NCI-H460 (cell line): ENCODE measurements around the gene CCDC120. TPM values are rescaled to one million over a fixed set of nuclear protein-coding genes. Genes with fewer than 3 reads are reported as not detected.
A peak's percentile ranks its signal among the peaks of the same experiment; 100 is the strongest.

ENCODE experiments used
- DNase-seq: peaks from one replicate; pipeline ENCODE4 v3.0.0-alpha.2; 2016; ENCODE audit warnings: low read depth; ENCODE audit errors: extremely low read depth
- small RNA-seq, 2 experiments: library from RNA; depleted of rRNA; stranded (forward); fragments of <200 nt; gene quantifications; one replicate each; pipeline ENCODE3, GENCODE V24; 2014
- total RNA-seq: library from RNA; depleted of rRNA; stranded (reverse); fragments of >200 nt; shearing (Covaris generic); gene quantifications from 2 replicates; pipeline ENCODE4 v1.2.3, GENCODE V29; 2014; rRNA removed

CCDC120 gene
- total RNA-seq, 1 experiment from 2014 or later, result 0.22 TPM

DNA sequence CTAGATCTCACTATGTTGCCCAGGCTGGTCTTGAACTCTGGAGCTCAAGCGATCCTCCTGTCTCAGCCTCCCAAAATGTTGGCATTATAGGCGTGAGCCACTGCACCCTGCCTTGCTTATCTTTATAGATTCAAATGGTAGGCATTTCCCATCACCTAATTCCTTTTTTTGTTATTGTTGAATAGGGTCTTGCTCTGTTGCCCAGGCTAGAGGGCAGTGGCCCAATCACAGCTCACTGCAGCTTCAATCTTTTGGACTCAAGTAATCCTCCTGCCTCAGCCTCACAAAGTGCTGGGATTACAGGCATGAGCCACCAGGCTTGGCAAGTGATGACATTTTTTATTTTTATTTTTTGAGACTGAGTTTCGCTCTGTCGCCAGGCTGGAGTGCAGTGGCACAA is 37.6 kb downstream of the CCDC120 start:
- DNase-seq, result no peak

DNA sequence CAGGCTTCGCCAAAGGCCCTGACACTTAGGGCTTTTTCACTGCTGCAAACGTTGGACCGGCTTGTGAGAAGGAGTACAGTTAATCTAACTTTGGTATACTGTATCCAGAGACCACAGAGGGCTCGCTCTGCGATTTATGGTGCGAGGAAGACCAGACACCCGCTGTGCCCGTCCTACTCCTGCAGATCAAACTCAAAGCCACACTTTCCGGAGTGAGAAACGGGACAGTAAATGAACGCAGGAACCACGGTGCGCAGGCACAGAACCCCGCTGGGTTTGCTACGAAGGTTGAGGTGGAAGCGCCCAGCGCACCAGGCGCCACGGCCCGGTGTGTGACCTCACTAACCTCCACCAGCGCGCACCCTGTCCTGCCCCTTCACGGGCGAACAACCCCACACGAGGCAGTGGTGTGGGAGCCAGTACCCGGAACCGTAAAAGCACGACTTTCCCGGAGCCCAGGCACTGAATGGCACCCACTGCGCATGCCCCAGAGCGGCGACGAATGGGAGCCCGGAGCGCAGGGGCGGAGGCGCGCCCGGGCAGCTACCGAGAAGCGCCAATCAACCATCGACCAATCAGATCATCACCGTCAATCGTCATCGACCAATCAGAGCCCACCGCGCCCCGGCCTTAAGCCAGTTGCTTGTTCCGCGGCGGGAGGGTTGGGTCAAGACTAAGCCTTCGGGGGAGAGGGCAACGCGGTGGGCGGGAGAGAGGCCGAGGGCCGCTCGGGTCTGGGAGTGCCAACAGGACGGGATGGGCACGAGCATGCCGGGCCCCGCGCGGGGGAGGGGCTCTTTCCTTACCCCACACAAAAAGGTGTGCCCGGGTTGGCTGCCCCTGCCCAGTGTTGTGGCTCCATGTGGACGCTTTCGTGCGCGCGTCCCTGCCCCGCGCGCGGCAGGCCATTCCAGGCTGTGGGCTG is 42.2 kb downstream of the CCDC120 start:
- DNase-seq, result peak; percentile 93

DNA sequence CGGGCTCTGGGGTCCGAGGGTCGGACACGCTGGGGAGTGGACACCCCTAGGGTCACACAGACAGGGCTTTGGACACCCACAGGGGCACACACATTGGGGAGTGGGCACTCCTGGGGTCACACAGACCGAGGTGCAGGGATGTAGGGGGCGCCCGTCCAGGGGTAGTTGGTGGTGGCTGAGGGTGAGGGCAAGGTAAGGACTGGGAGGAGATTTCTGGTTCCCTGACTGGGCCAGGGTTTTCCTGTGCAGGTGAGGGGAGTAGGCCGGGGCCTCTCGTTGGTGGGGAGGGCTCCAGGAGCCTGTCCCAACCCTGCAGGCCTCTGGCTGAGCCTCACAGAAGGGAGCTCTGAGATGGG is 42.8 kb downstream of the CCDC120 start:
- no peak for DNase-seq

DNA sequence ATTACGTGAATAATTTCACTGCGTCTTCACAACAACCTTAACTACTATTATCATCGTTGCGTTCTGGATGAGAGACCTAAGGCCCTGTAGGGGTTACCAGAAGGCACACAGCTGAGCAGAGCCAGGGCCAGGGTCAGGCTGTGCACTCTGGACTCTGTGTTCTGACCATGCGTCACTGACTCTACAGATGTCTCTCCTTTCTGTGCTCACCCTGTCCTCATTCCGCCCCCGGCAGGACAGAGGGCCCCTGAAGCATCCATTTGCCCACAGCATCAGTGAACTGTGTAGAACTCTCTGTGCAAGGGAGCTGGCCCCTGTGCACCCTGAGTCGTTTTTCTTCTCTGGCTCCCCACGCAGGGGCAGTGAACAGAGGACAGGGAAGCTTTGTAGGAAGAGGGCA is 43.4 kb downstream of the CCDC120 start:
- DNase-seq, result no peak

DNA sequence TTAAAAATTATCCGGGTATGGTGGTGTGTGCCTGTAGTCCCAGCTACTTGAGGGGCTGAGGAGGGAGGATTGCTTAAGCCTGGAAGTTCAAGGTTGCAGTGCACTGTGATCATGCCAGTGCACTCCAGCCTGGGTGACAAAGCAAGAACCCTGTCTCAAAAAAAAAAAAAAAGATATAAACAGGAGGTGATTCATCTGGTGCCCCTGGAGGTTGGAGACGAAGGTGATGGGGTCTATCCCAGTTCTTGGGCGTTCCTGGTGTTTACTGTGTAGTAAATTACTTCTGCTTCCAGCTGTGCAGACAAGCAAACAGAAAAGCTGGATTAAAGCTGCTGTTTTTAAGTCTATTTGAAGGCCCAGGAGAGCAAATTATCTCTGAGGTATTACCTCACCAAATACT is 44.8 kb downstream of the CCDC120 start:
- no peak for DNase-seq

DNA sequence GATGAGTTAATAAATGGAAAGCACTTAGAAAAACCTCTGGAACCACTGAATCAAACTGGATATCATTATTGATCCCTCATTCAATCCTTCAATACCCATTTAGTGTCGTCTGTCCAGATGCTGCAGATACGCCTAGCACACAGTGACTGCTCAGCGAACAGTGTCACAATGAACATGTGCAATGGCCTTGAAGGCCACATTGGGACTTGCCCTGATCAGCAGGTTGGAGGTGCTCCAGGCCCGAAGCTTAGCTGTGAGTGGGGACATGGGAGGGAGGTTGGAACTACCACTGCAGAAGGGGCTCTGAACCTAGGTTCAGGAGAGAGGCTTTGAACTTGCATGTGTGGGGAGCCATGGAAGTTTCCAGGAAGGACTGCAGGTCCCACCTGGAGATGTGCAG is 47.5 kb downstream of the CCDC120 start:
- DNase-seq, result no peak

DNA sequence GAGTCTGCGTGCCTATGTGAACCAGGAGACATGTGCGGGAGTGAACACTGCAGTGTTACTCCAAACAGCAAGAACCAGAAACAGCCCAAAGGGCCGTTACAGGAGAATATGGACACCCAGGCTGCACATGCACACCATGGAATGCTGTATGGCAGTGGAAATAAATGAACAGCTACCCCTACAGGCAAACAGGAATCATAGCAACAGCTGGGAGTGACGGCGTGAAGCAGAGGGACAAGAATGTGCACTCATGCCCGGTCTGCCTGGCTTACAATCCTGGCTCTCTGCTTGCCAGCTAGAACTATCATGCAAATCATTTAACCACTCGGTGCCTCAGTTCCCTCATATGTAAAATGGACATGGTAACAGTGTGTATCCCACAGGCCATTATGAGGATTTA is 48.1 kb downstream of the CCDC120 start:
- DNase-seq, result peak; percentile 41

DNA sequence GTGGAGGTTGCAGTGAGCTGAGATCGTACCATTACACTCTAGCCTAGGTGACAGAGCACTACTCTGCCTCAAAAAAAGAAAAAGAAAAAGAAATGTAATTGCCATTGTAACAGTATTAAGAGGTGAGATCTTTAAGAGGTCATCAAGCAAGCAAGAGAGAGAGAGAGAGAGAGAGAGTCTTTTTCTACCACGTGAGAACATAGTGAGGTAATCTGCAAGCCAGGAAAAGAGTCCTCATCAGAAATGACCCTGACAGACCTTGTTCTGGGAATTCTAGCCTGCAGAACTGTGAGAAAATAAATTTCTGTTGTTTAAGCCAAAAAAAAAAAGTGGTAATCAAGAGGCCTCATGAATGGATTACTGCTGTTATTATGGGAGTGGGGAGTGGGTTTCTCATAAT is 49.8 kb downstream of the CCDC120 start:
- no peak for DNase-seq

DNA sequence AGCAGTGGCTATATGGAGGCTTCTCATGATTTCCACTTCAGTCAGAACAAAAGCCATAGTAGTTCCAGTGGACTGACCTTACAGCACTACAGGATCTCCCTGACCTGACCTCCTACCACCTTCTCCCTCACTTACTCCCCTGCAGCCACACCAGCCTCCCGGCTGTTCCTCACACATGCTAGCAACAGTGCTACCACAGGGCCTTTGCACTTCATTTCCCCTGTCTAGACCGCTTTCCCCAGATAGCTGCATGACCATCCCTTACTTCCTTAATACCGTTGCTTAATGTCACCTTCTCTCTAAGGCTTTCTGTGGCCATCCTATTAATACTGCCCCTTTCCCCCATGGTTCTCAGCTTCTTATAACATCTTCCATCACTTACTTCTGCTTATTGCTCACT is 51.6 kb downstream of the CCDC120 start:
- no peak for DNase-seq

DNA sequence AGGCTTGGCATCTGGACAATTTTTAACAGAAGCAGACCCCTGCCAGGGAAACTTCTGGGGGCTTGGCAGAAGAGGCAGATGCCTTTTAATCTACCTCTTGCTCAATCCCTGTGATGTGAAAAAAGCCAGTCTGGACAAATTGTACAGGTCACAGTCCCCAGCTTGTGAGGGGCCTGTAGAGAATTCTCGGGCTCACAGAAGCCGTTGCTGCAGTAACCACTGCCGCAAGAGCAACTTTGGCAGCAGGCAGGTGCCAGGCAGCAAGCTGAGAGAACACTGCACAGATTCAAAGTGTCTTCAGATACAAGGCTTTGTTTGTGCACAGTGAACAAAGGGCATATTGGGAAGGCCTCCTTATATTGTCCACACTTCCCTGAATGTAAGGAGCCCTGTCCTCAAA is 53.0 kb downstream of the CCDC120 start:
- no peak for DNase-seq

DNA sequence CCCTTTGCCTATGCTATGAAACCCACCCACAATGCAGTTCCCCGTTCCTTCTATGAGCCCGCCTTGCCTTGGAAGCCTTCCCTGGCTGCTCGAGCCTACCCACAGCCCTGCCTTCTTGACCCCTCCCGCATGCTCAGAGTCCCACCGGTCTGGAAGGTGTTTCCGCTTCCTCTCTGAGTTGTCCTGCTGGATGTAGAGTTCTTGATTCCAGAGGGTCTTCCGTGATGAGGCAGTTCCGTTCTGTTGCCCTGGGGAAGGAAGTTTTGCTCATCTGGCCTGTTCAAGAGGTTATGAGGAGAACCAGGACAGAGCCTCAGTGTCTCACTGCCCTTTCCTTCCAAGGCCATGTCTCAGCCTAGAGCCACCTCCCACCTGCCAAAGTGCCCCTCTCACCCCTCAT is 57.3 kb downstream of the CCDC120 start:
- DNase-seq, result no peak

DNA sequence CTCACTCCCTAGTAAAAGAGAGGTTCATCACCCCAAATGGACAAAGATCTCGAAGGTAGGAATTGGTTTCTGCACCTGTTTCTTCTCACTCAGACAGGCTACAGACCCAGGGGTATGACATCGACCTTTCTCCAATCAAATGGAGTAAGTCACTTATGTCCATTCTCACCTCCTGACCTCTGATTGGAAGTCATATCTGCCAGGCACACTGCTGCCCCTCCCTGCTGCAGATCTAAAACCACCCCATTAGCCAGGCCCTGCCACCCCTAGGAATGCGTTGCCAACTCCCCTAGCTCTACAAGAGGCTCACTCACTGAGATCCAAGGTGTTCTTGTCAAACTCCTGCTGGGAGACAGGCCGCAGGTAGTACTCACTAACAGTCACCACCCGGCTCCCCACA is 57.9 kb downstream of the CCDC120 start:
- no peak for DNase-seq

DNA sequence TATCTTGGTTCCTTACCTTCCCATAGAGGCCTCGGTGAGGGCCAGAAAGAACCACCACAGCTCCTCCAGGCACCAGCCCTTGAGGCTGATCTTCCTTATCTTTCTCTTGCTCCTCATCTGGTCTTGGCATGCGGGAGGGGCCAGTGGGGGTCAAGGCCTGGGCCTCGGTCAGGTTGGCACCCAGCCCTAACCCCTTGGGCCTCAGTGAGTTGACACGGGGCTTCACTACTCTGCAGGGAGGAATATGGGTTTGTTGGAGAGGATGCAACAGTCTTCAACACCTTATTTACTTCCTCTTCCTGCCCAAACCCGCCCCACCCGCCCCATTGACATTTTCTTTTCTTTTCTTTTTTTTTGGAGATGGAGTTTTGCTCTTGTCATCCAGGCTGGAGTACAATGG is 58.8 kb downstream of the CCDC120 start:
- DNase-seq, result no peak

Small RNA genes lying within 50 kb of the gene (small RNA-seq; reads per million reads assigned to genes)
- gene RNU4-52P, result 0.04 to 0.35 reads per million in 2 experiments

Other genes starting within 250 kb of the CCDC120 start
- gene ERAS, start 232.5 kb upstream of the CCDC120 start, total RNA-seq, result 0.10 TPM in 1 of 2 replicates, not detected in the other
- 7.5 and 8.1 TPM in 2 replicates for gene PCSK1N, start 223.4 kb upstream of the CCDC120 start, total RNA-seq
- gene TIMM17B, start 161.2 kb upstream of the CCDC120 start, total RNA-seq, result 82.3 and 102 TPM in 2 replicates
- gene PQBP1, start 161.1 kb upstream of the CCDC120 start, total RNA-seq, result 94.3 and 105 TPM in 2 replicates
- 22.8 and 25.9 TPM in 2 replicates for gene SLC35A2, start 147.4 kb upstream of the CCDC120 start, total RNA-seq
- 19.3 and 21.4 TPM in 2 replicates for gene PIM2, start 140.0 kb upstream of the CCDC120 start, total RNA-seq
- 25.5 and 28.6 TPM in 2 replicates for gene OTUD5, start 101.4 kb upstream of the CCDC120 start, total RNA-seq
- 0.58 and 0.72 TPM in 2 replicates for gene KCND1, start 87.2 kb upstream of the CCDC120 start, total RNA-seq
- 31.6 and 33.1 TPM in 2 replicates for gene GRIPAP1, start 56.7 kb upstream of the CCDC120 start, total RNA-seq
- gene TFE3, start 15.6 kb upstream of the CCDC120 start, total RNA-seq, result 56.8 and 59.4 TPM in 2 replicates
- gene PRAF2, start 15.0 kb downstream of the CCDC120 start, total RNA-seq, result 8.1 and 11.1 TPM in 2 replicates
- 85.0 and 104 TPM in 2 replicates for gene WDR45, start 20.9 kb downstream of the CCDC120 start, total RNA-seq
- 30.6 and 31.7 TPM in 2 replicates for gene GPKOW, start 64.7 kb downstream of the CCDC120 start, total RNA-seq
- 0.89 and 2.4 TPM in 2 replicates for gene MAGIX, start 103.8 kb downstream of the CCDC120 start, total RNA-seq
- 238 and 249 TPM in 2 replicates for gene PLP2, start 112.9 kb downstream of the CCDC120 start, total RNA-seq
- 11.0 and 13.3 TPM in 2 replicates for gene PRICKLE3, start 127.4 kb downstream of the CCDC120 start, total RNA-seq
- 0.89 and 0.92 TPM in 2 replicates for gene SYP, start 141.2 kb downstream of the CCDC120 start, total RNA-seq
- gene CACNA1F, start 174.3 kb downstream of the CCDC120 start, total RNA-seq, result 0.05 TPM in 1 of 2 replicates, not detected in the other
- 19.5 and 23.2 TPM in 2 replicates for gene CCDC22, start 176.5 kb downstream of the CCDC120 start, total RNA-seq
- 0.09 and 0.10 TPM in 2 replicates for gene FOXP3, start 205.7 kb downstream of the CCDC120 start, total RNA-seq
- 7.3 and 7.9 TPM in 2 replicates for gene PPP1R3F, start 210.8 kb downstream of the CCDC120 start, total RNA-seq
- gene GAGE10, start 244.6 kb downstream of the CCDC120 start, total RNA-seq, result not detected in 2 replicates